ENCODE measurements around the gene CTSZ.
"Not testable (repeated sequence)": the region's sequence is repeated elsewhere in the genome, so short reads cannot be mapped to it uniquely, and the experiment has no call there.

The CTSZ gene

DNA sequence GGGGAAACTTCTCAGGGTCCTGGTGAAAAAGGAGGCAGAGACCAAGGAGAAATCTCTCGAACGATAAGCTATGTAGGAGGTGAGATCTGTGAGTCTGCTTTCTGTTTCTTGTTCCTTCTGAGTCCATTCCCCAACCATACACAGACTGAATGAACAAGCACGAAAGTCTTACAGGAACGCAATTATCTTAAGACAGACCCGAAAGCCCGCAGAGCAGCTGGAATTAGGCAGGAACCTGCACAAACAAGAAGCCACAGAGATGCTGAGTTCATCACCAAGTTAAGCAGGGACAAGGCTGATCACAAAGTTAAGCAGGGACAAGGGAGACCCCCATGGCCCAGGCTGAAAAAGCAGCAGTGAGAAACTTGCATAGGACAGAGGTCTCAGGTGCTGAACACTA lies 47.4 kb downstream of the CTSZ start:
- no peak overlapping the region for H3K27ac ChIP-seq
- no peak for TF ChIP-seq CTCF (conservative IDR thresholded peaks at IDR 0.05)
- no peak for TF ChIP-seq ZFX (IDR thresholded peaks at IDR 0.05)

- TF ChIP-seq CTCF (conservative IDR thresholded peaks at IDR 0.05), result no peak
- no peak for TF ChIP-seq ZFX (IDR thresholded peaks at IDR 0.05)
- H3K27ac ChIP-seq, result no peak overlapping the region
These were observed 51.0 kb downstream of the CTSZ start for GRCh38 chr20:58956078-58956477.

GRCh38 chr20:58953050-58953449 lies 54.0 kb downstream of the CTSZ start:
- no peak overlapping the region for H3K27ac ChIP-seq
- TF ChIP-seq ZFX (IDR thresholded peaks at IDR 0.05), result no peak
- no peak for TF ChIP-seq CTCF (conservative IDR thresholded peaks at IDR 0.05)

GRCh38 chr20:58950603-58951002 lies 56.5 kb downstream of the CTSZ start:
- TF ChIP-seq CTCF (conservative IDR thresholded peaks at IDR 0.05) (peak; percentile 21), ZFX (IDR thresholded peaks at IDR 0.05) (no peak)
- H3K27ac ChIP-seq, result no peak overlapping the region

DNA sequence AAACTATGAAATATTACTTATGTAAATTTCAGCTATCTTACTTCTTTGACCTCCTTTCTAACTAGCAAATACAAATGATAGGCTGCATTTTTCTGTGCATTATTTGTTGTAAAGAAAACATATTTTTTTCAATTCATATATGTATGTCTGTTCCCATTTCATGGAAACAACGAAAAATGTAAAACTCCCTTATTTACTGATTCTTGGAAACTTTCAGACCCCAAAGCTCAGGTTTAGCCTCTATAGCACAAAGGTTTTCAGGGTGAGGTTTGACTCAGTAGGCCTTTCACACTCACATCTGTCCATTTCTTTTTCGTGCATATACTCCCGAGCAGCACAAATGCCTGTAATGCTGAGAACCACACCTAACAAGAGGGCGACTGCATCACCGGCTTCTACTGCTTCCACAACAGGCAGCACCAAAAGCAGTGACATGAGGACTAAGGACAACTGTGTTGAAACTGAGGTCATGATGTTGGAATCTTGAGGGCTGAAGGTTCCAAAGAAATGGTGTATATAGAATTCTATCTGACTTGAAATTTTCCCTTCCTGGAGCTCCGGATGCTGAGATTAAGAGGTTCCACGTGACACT lies 59.2 kb downstream of the CTSZ start:
- not testable (repeated sequence) for H3K27ac ChIP-seq

DNA sequence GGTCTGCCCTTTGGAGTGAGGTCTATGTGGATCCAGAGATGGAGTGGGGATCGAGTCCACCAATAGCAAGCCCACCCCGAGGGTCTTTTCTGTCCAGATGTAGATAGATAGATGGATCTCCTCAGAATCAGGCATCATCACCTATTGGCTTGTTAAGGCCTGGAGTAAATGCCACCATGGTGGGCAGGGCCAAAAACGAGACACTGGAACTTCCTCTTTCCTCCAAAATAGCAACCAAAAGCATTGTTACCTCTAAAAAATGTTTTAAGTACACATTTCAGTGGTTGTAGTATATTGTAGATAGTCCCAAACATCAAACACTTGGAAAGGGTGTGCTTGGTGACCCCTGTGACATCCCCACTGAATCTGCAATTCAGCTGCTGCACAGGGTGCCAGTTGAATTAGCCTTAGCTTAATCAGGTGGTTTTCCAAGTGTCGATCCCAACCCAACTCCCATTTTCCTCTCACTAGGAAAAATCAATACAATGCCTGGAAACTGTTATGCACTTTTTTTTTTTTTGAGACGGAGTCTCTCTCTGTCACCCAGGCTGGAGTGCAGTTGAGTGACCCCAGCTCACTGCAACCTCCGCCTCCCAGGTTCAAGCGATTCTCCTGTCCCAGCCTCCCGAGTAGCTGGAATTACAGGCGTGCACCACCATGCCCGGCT lies 61.0 kb downstream of the CTSZ start:
- H3K27ac ChIP-seq, result no peak overlapping the region
- TF ChIP-seq ZFX (IDR thresholded peaks at IDR 0.05) (no peak), CTCF (conservative IDR thresholded peaks at IDR 0.05) (no peak)

Measured in C4-2B (cell line).